SK-N-MC (cell line): Measurements from ENCODE around the gene SAMD9L.

Experiments used
- EZH2 ChIP-seq: fragments of 200-600 bp; sonication (generic); IDR thresholded peaks from one replicate; pipeline ENCODE4 v1.6.1; 2017; ENCODE audit warnings: antibody characterized with exemption
- POLR2AphosphoS5 ChIP-seq: IDR thresholded peaks from 2 replicates; pipeline ENCODE4 v1.6.1; 2012; ENCODE audit warnings: mild to moderate bottlenecking, low read depth, low read length, borderline replicate concordance

DNA sequence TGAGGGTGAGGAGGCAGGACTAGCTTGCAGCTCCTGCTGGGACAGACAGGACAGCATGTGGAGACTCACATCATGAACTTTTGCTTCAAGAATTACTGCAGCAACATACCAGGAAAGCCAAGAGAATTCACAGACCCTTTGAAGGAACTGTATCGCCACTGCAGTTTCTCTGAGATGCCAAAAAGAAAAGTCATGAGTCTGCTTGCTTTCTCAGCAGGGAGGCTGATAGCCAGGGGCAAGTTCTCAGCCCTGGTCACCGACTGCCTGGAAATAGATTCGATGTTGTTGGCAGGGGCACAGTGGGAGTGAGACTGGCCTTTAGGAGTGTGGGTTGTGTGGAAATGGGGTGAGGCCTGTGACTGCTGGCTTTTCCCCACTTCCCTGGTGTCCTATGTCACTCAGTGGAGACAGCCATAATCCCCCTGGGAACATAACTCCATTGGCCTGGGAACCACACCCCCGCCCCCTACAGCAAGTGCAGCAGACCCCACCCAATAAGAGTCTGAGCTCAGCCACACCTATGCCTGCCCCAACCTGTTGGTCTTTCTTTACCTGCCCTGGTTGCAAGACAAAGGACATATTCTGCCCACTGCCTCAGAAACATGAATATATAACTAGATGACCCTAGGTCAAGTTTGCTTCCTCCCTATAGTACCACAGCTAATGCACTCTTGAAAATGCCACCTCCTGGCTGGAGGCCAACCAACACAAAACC is 28.8 kb downstream of the SAMD9L start:
- TF ChIP-seq POLR2AphosphoS5 (no peak), EZH2 (no peak)
